K562 (cell line): ENCODE measurements around the gene SPTBN4. TPM values are rescaled to one million over a fixed set of nuclear protein-coding genes. Genes with fewer than 3 reads are reported as not detected.

Experiments
- ARID1B ChIP-seq: fragments of 450-650 bp; IDR thresholded peaks from 2 replicates; pipeline ENCODE4 v1.6.1; 2016; ENCODE audit warnings: antibody characterized with exemption, mild to moderate bottlenecking, inconsistent platforms
- C11orf30 ChIP-seq: fragments of 450-650 bp; IDR thresholded peaks from 2 replicates; pipeline ENCODE4 v1.6.1; 2016; ENCODE audit warnings: low read depth, mild to moderate bottlenecking
- CTCF ChIP-seq, 3 experiments: IDR thresholded peaks in 2 of 3; conservative IDR thresholded peaks in 1 of 3; 2 replicates each; pipeline ENCODE4 v1.5.1; 2011 to 2012; ENCODE audit warnings: low read length in 3 of 3, mild to moderate bottlenecking in 3 of 3, control low read depth in 2 of 3, improper control_type of control experiment in 1 of 3, inconsistent platforms in 1 of 3, low read depth in 1 of 3, mixed read lengths in 1 of 3, moderate library complexity in 1 of 3; ENCODE audit not compliant: insufficient read depth in 2 of 3
- EP300 ChIP-seq: IDR thresholded peaks from 2 replicates; pipeline ENCODE4 v1.6.1; 2012; ENCODE audit warnings: low read length, improper control_type of control experiment
- GTF2A2 ChIP-seq: IDR thresholded peaks from 2 replicates; pipeline ENCODE4 v1.6.1; 2016; ENCODE audit warnings: mild to moderate bottlenecking, missing genetic modification characterization, missing compliant biosample characterization
- JUN ChIP-seq, 2 experiments: sonication (generic) in 1 of 2; formaldehyde crosslinking in 1 of 2; IDR thresholded peaks; 2 replicates each; pipeline versions ENCODE4 v1.6.1 to v1.8.0; 2012 to 2022; ENCODE audit warnings: borderline replicate concordance in 2 of 2, mild to moderate bottlenecking in 2 of 2, improper control_type of control experiment in 1 of 2, low read depth in 1 of 2, low read length in 1 of 2, missing genetic modification reagents in 1 of 2
- MYNN ChIP-seq, 2 experiments: sonication (generic); formaldehyde crosslinking in 1 of 2; IDR thresholded peaks; 2 replicates each; pipeline versions ENCODE4 v1.5.0 to v1.6.1; 2016 to 2020; ENCODE audit warnings: antibody characterized with exemption in 1 of 2, missing genetic modification reagents in 1 of 2
- NCOA6 ChIP-seq: fragments of 450-650 bp; IDR thresholded peaks from 2 replicates; pipeline ENCODE4 v1.6.1; 2017; ENCODE audit warnings: mild to moderate bottlenecking
- PCBP2 ChIP-seq: fragments of 200-400 bp; formaldehyde crosslinking; IDR thresholded peaks from 2 replicates; pipeline ENCODE4 v1.6.1; 2018; ENCODE audit warnings: low read length, low read depth, mild to moderate bottlenecking, moderate library complexity; ENCODE audit not compliant: poor library complexity, severe bottlenecking
- PYGO2 ChIP-seq: fragments of 450-650 bp; IDR thresholded peaks from 2 replicates; pipeline ENCODE4 v1.6.1; 2016; ENCODE audit warnings: mild to moderate bottlenecking, missing genetic modification characterization, moderate library complexity, missing compliant biosample characterization
- SMARCA4 ChIP-seq: fragments of 450-650 bp; IDR thresholded peaks from 2 replicates; pipeline ENCODE4 v1.6.1; 2016
- STAG1 ChIP-seq: sonication (generic); formaldehyde crosslinking; IDR thresholded peaks from 2 replicates; pipeline ENCODE4 v1.5.0; 2020; ENCODE audit warnings: missing genetic modification reagents, borderline replicate concordance
- TBP ChIP-seq: optimal IDR thresholded peaks from 2 replicates; pipeline ENCODE3; 2011; ENCODE audit warnings: low read depth, low read length, improper control_type of control experiment
- TSHZ1 ChIP-seq: fragments of 250-450 bp; sonication (Bioruptor Pico); IDR thresholded peaks from 2 replicates; pipeline ENCODE4 v1.4.0; 2020; ENCODE audit warnings: mild to moderate bottlenecking, moderate library complexity
- ZC3H8 ChIP-seq: fragments of 450-650 bp; IDR thresholded peaks from 2 replicates; pipeline ENCODE4 v1.6.1; 2017
- ZNF239 ChIP-seq: fragments of 250-450 bp; sonication (Bioruptor Pico); IDR thresholded peaks from 2 replicates; pipeline ENCODE4 v1.4.0; 2020; ENCODE audit warnings: mild to moderate bottlenecking
- ZNF282 ChIP-seq: sonication (generic); formaldehyde crosslinking; IDR thresholded peaks from 2 replicates; pipeline ENCODE4 v1.8.1; 2023; ENCODE audit warnings: missing genetic modification reagents
- ZNF436 ChIP-seq: fragments of 250-450, 450-650 bp; sonication (Bioruptor Pico); formaldehyde crosslinking; IDR thresholded peaks from 2 replicates; pipeline ENCODE4 v1.7.0; 2020; ENCODE audit warnings: mild to moderate bottlenecking
- ZNF551 ChIP-seq: fragments of 250-450 bp; sonication (Bioruptor Pico); IDR thresholded peaks from 2 replicates; pipeline ENCODE4 v1.5.0; 2021; ENCODE audit warnings: mild to moderate bottlenecking, moderate library complexity
- ZNF668 ChIP-seq: fragments of 250-450 bp; sonication (Bioruptor Pico); IDR thresholded peaks from 2 replicates; pipeline ENCODE4 v1.8.0; 2022; ENCODE audit warnings: mild to moderate bottlenecking, inconsistent platforms
- ZNF780A ChIP-seq: fragments of 250-450 bp; sonication (Bioruptor Pico); IDR thresholded peaks from 2 replicates; pipeline ENCODE4 v1.5.0; 2021; ENCODE audit warnings: mild to moderate bottlenecking
- polyA plus RNA-seq, 8 experiments: library from polyadenylated mRNA; depleted of rRNA in 4 of 8; stranded (reverse) in 5 of 8; unstranded in 3 of 8; fragments of >200 nt; fragmentation: Nextera tagmentation in 2 of 8; fragmentation: Illumina TruSeq in 1 of 8; extraction: Ambion mirVana in 2 of 8; extraction: Trizol in 1 of 8; gene quantifications; 2 replicates each; pipeline versions ENCODE4 v1.2.1 to v1.2.3, GENCODE V29; 2011 to 2014; ENCODE audit warnings: inconsistent platforms in 1 of 8, missing spikeins in 1 of 8
- total RNA-seq, 7 experiments: library from RNA; depleted of rRNA in 6 of 7; stranded (reverse); fragments of >200 nt in 6 of 7; fragmentation: Illumina TruSeq in 2 of 7; extraction: Trizol in 2 of 7; gene quantifications; 2 replicates each; pipeline versions ENCODE4 v1.2.1 to v1.2.3, GENCODE V29; 2011 to 2021; ENCODE audit warnings: low replicate concordance in 1 of 7
- TF ChIP-seq, protein P1 (sequence below): fragments of 250-450 bp; sonication (Bioruptor Pico); IDR thresholded peaks from 2 replicates; pipeline ENCODE4 v1.5.0; 2021; ENCODE audit warnings: mild to moderate bottlenecking, borderline replicate concordance

The SPTBN4 gene
- total and polyA plus RNA-seq, 9 of the 15 experiments (the other 6 are each of a cell fraction or from before 2014, with no cell fraction given) = 0.01 to 1.5 (median 0.86) TPM

DNA sequence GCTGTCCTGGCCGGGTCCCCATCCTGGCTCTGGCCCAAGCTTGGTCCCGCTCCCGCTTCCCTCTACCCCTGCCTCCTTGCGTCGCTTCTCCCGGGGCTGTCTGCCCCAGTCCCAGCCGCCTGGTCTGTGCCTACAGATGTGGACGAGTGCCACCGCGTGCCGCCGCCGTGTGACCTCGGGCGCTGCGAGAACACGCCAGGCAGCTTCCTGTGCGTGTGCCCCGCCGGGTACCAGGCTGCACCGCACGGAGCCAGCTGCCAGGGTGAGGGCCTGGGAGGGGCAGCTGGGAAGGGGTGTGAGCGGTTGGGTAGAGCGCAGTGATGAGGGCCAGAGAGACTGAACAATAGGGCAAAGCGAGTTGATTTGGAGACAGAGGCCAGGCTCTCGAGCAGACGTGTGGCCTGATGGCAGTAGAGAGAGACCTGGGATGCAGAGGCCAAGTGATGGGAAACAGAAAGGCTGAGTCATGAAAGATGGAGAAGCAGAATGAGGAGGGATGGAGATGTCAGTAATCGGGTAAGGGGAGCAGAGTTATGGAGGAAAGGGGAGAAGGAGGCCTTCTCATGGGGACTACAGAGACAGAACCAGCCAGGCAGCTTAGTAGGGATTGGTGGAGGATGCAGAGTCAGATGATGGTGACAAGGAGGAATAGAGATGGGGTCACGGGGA lies 143.7 kb downstream of the SPTBN4 start (continued):
- TF ChIP-seq EP300 = no peak
- TF ChIP-seq ARID1B = no peak
- no peak for TF ChIP-seq ZC3H8
- no peak for TF ChIP-seq ZNF668 (CRISPR knock-in tag)
- no peak for TF ChIP-seq JUN (IDR thresholded peaks at IDR 0.05; ENCODE audit: borderline replicate concordance, low read depth, low read length)
- TF ChIP-seq JUN (CRISPR knock-in tag; IDR thresholded peaks at IDR 0.05; ENCODE audit: borderline replicate concordance) = no peak
- TF ChIP-seq, protein P1, sequence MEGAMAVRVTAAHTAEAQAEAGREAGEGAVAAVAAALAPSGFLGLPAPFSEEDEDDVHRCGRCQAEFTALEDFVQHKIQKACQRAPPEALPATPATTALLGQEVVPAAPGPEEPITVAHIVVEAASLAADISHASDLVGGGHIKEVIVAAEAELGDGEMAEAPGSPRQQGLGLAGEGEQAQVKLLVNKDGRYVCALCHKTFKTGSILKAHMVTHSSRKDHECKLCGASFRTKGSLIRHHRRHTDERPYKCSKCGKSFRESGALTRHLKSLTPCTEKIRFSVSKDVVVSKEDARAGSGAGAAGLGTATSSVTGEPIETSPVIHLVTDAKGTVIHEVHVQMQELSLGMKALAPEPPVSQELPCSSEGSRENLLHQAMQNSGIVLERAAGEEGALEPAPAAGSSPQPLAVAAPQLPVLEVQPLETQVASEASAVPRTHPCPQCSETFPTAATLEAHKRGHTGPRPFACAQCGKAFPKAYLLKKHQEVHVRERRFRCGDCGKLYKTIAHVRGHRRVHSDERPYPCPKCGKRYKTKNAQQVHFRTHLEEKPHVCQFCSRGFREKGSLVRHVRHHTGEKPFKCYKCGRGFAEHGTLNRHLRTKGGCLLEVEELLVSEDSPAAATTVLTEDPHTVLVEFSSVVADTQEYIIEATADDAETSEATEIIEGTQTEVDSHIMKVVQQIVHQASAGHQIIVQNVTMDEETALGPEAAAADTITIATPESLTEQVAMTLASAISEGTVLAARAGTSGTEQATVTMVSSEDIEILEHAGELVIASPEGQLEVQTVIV (CRISPR knock-in tag) = no peak
- no peak for TF ChIP-seq NCOA6
- no peak for TF ChIP-seq TSHZ1
- TF ChIP-seq ZNF282 (CRISPR knock-in tag) = no peak
- TF ChIP-seq PCBP2 = no peak
- no peak for TF ChIP-seq STAG1 (CRISPR knock-in tag)
- TF ChIP-seq ZNF780A (CRISPR knock-in tag) = no peak
- no peak for TF ChIP-seq CTCF (IDR thresholded peaks at IDR 0.05 in 2 of 3, conservative IDR thresholded peaks at IDR 0.05 in 1 of 3; ENCODE audit: insufficient read depth in 2 of 3, low read depth in 1 of 3, low read length in 3 of 3)
- TF ChIP-seq ZNF436 (CRISPR knock-in tag) = no peak
- TF ChIP-seq GTF2A2 = no peak
- no peak for TF ChIP-seq SMARCA4
- peak; percentile 70 for TF ChIP-seq C11orf30
- TF ChIP-seq ZNF239 (CRISPR knock-in tag) = no peak
- no peak for TF ChIP-seq MYNN (IDR thresholded peaks at IDR 0.05)
- TF ChIP-seq MYNN (CRISPR knock-in tag; IDR thresholded peaks at IDR 0.05) = no peak
- no peak for TF ChIP-seq PYGO2
- no peak for TF ChIP-seq TBP
- no peak for TF ChIP-seq ZNF551 (CRISPR knock-in tag)
